ENCODE measurements around the gene MT1HL1. TPM values are rescaled to one million over a fixed set of nuclear protein-coding genes. Genes with fewer than 3 reads are reported as not detected.

MT1HL1 gene
- total and polyA plus RNA-seq, 2 of the 8 experiments (the other 6 are each of a cell fraction or from before 2014, with no cell fraction given): not detected

DNA sequence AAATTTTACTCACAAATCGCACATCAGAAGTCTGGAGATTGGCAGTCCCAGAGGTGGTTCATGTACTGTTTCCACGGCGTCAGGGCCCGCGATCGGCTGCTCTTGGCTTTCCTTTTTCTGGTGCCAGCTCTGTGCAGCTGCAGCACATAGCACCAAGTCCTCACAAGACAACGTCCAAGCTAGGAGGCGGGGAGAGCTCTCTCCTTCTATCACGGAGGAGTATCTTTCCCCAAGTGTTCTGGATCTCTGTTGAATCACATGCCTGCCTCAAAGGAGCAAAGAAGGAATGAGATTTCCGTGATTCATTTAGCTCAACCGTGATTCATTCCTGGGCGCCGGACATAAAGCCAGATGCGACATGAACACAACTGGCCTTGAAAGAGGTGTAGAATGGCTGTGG lies 25.5 kb downstream of the MT1HL1 start:
- no peak overlapping the region for H3K23ac ChIP-seq (ENCODE audit: insufficient read length)
- no peak overlapping the region for H4K91ac ChIP-seq (replicated peaks; ENCODE audit: insufficient read length, low read length)
- ChIA-PET CTCF (ENCODE audit: partially characterized antibody) (interaction anchor here (1.5 to 1.9 kb wide), 2 partner anchors 12 to 20 kb away, joined by 4 read pairs; no protein-coding TSS in a partner anchor), POLR2A (ENCODE audit: partially characterized antibody) (no interaction called here)
- no peak overlapping the region for H3K9ac ChIP-seq (replicated peaks in 1 of 4; ENCODE audit: extremely low read depth in 1 of 4, low read depth in 3 of 4, low read length in 3 of 4)
- no peak overlapping the region for H3K4me2 ChIP-seq (ENCODE audit: insufficient read depth in 1 of 2, low read depth in 2 of 2, low read length in 2 of 2)
- H3K9me3 ChIP-seq (ENCODE audit: insufficient read depth in 2 of 2, low read depth in 1 of 2, low read length in 1 of 2): no peaks in the 10 kb centered on the region
- H2BK120ac ChIP-seq (replicated peaks; ENCODE audit: low read depth, low read length): no peak overlapping the region
- H3K4ac ChIP-seq (replicated peaks; ENCODE audit: insufficient read length, low read depth, low read length): no peak overlapping the region
- H3K18ac ChIP-seq (ENCODE audit: extremely low read depth, low read length): no peak overlapping the region
- H3K4me3 ChIP-seq (ENCODE audit: extremely low read depth in 1 of 4, insufficient read depth in 2 of 4, low read depth in 3 of 4, low read length in 4 of 4): no peak overlapping the region
- no peak overlapping the region for H2BK12ac ChIP-seq (ENCODE audit: low read depth, low read length)
- H3K79me1 ChIP-seq (ENCODE audit: low read depth, low read length): no peaks in the 10 kb centered on the region
- H3K56ac ChIP-seq (replicated peaks; ENCODE audit: insufficient read length, low read depth, low read length): no peak overlapping the region
- no peaks in the 10 kb centered on the region for H3K27me3 ChIP-seq (replicated peaks in 1 of 4; ENCODE audit: control insufficient read depth in 3 of 4, extremely low read depth in 1 of 4, insufficient read depth in 3 of 4, low read length in 3 of 4)
- H2AK5ac ChIP-seq (ENCODE audit: low read depth, low read length): no peak overlapping the region
- no peaks in the 10 kb centered on the region for H3K36me3 ChIP-seq (ENCODE audit: control insufficient read depth in 2 of 4, insufficient read depth in 4 of 4, low read length in 3 of 4)
- no peak overlapping the region for H4K5ac ChIP-seq (ENCODE audit: insufficient read length, low read depth, low read length)
- peaks cover 0 to 3% (median 0%) of the 10 kb centered on the region in 4 experiments; a peak in 2 of 7 replicates for H3K4me1 ChIP-seq (replicated peaks in 1 of 4; ENCODE audit: control insufficient read depth in 3 of 4, insufficient read depth in 4 of 4, low read length in 3 of 4)
- no peaks in the 10 kb centered on the region for H4K20me1 ChIP-seq (replicated peaks in 1 of 2; ENCODE audit: control insufficient read depth in 1 of 2, insufficient read depth in 2 of 2, low read length in 2 of 2)
- no peak overlapping the region for H4K8ac ChIP-seq (ENCODE audit: extremely low read depth, insufficient read depth, low read length)
- TF ChIP-seq CREB1 (IDR thresholded peaks at IDR 0.05) (no peak), TAF7 (optimal IDR thresholded peaks at IDR 0.05; ENCODE audit: borderline replicate concordance, low read depth, low read length) (no peak), CEBPB (IDR thresholded peaks at IDR 0.05; ENCODE audit: low read depth, low read length) (no peak), JUN (IDR thresholded peaks at IDR 0.05; ENCODE audit: low read depth, low read length) (no peak), BCL11A (IDR thresholded peaks at IDR 0.05; ENCODE audit: low read depth in 2 of 2, low read length in 2 of 2) (no peak), HDAC6 (IDR thresholded peaks at IDR 0.05; ENCODE audit: low read depth, low read length) (no peak), SIX5 (IDR thresholded peaks at IDR 0.05; ENCODE audit: low read depth, low read length) (no peak), TAF1 (IDR thresholded peaks at IDR 0.05; ENCODE audit: low read depth, low read length) (no peak), CBX5 (IDR thresholded peaks at IDR 0.05; ENCODE audit: low read depth, low read length) (no peak)
- TF ChIP-seq, protein P1, sequence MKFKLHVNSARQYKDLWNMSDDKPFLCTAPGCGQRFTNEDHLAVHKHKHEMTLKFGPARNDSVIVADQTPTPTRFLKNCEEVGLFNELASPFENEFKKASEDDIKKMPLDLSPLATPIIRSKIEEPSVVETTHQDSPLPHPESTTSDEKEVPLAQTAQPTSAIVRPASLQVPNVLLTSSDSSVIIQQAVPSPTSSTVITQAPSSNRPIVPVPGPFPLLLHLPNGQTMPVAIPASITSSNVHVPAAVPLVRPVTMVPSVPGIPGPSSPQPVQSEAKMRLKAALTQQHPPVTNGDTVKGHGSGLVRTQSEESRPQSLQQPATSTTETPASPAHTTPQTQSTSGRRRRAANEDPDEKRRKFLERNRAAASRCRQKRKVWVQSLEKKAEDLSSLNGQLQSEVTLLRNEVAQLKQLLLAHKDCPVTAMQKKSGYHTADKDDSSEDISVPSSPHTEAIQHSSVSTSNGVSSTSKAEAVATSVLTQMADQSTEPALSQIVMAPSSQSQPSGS (IDR thresholded peaks at IDR 0.05; ENCODE audit: low read length): no peak
- TF ChIP-seq, protein P2, sequence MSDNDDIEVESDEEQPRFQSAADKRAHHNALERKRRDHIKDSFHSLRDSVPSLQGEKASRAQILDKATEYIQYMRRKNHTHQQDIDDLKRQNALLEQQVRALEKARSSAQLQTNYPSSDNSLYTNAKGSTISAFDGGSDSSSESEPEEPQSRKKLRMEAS (IDR thresholded peaks at IDR 0.05): no peak
- TF ChIP-seq, protein P3, sequence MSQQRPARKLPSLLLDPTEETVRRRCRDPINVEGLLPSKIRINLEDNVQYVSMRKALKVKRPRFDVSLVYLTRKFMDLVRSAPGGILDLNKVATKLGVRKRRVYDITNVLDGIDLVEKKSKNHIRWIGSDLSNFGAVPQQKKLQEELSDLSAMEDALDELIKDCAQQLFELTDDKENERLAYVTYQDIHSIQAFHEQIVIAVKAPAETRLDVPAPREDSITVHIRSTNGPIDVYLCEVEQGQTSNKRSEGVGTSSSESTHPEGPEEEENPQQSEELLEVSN (IDR thresholded peaks at IDR 0.05): no peak
- H2BK15ac ChIP-seq (ENCODE audit: low read length): no peak overlapping the region
- 92% methylated on average over 14 of the region's 14 CpGs; no CpG with 5 or more reads in 1 of the 2 experiments for WGBS, 2 experiments (ENCODE audit: extremely low coverage in 1 of 2, insufficient coverage in 1 of 2, insufficient read length in 1 of 2, insufficient replicate concordance in 2 of 2, low coverage in 1 of 2, low lambda C conversion rate in 2 of 2, missing lambda C conversion rate in 1 of 2)
- H3K79me2 ChIP-seq (ENCODE audit: control insufficient read depth in 1 of 2, insufficient read depth in 2 of 2, low read length in 2 of 2): no peaks in the 10 kb centered on the region
- H2BK20ac ChIP-seq (ENCODE audit: low read length): no peak overlapping the region
- H3K23me2 ChIP-seq (ENCODE audit: low read depth, low read length): no peaks in the 10 kb centered on the region; the same call in 1 of the 2 replicates
- DNase-seq (ENCODE audit: low read depth in 1 of 2, low spot score in 2 of 2) (no peak), FAIRE-seq (no peak)
- H2BK5ac ChIP-seq (ENCODE audit: low read depth, low read length): no peak overlapping the region
- H3K27ac ChIP-seq (ENCODE audit: low read depth, low read length): no peak overlapping the region
- H2AFZ ChIP-seq (ENCODE audit: low read length): peak overlapping the region; percentile 38
- H3K14ac ChIP-seq (ENCODE audit: insufficient read length): no peak overlapping the region
